ENCODE results near the gene HDAC4. TPM values are rescaled to one million over a fixed set of nuclear protein-coding genes. Genes with fewer than 3 reads are reported as not detected.

The HDAC4 gene
- total and polyA plus RNA-seq, 2 donors (not counting 1 experiment from before 2014, with no cell fraction given), result 13.5 to 46.0 TPM

DNA sequence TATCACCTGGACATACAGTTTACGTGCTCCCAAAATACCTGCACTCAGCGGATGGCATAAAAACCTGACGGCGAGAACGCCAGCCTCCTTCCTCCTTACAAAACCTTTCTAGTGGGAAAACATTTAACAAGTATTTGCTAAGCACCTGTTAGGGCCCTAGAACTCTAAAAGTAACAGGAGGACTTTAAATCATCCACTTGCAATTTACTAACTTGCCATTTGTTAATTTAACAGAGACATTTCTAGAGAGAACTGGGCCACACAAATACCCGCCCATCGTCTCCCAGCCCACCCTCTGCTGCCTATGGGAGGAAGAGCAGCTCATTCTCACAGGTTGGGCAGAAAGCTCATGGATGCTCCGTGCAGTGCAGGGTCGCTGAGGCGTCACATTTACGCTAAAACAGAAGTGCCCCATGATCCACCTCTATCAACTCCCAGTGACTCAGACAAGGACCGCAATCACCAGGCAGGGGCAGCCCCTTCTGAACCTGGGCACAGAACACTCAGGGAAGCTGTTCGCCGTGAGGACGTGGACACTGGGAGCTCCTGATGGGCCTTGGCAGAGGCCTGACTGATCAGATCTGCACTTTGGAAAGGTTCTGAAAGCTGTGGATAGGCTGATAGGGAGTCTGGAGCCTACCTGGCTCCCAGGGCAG, 106.9 kb downstream of the HDAC4 start:
- H3K4me2 ChIP-seq (replicated peaks; ENCODE audit: low read depth, low read length, poor library complexity, severe bottlenecking), result peak overlapping the region; percentile 4
- Mint-ChIP-seq H3K4me3 (peak overlapping the region; percentile 48), H3K27me3 (peaks cover 3% of the 10 kb centered on the region), H3K9me3 (ENCODE audit: insufficient read depth) (no peaks in the 10 kb centered on the region), H3K4me1 (peaks cover 67% of the 10 kb centered on the region), H3K27ac (no peak overlapping the region)
- no peaks in the 10 kb centered on the region for H3K36me3 ChIP-seq (replicated peaks in 1 of 2; ENCODE audit: control extremely low read depth in 1 of 2, control insufficient read depth in 1 of 2, extremely low read depth in 1 of 2, insufficient read depth in 2 of 2, low read length in 1 of 2)
- H3K9me3 ChIP-seq (ENCODE audit: control extremely low read depth in 1 of 3, control insufficient read depth in 2 of 3, insufficient read depth in 1 of 3, low read length in 2 of 3), result peaks cover 0 to 5% (median 0%) of the 10 kb centered on the region in 3 donors
- H3K4me3 ChIP-seq (ENCODE audit: control extremely low read depth in 1 of 5, extremely low read depth in 1 of 5, insufficient read depth in 1 of 5, low read depth in 2 of 5, low read length in 4 of 5), result no peak overlapping the region
- H3K27ac ChIP-seq (ENCODE audit: low read length in 2 of 2), result no peak overlapping the region
- peaks cover 38% of the 10 kb centered on the region for H4K20me1 ChIP-seq (ENCODE audit: control insufficient read depth, insufficient read depth, low read length, poor library complexity, severe bottlenecking)
- H3K9ac ChIP-seq (ENCODE audit: low read length), result no peak overlapping the region
- 79% methylated on average over 14 of the region's 15 CpGs for WGBS (ENCODE audit: insufficient coverage)
- no peak overlapping the region for H2AFZ ChIP-seq (ENCODE audit: insufficient read depth, low read depth, low read length, poor library complexity, severe bottlenecking)
- POLR2A ChIA-PET, result no interaction called here
- ATAC-seq (ENCODE audit: low read depth) (peak; percentile 73), DNase-seq (peak; percentile 70)
- CTCF ChIA-PET, result interaction anchor here (0.8 to 1.3 kb wide), 2 partner anchors 88 to 106 kb away, joined by 3 to 4 read pairs; no protein-coding TSS in a partner anchor
- H3K79me2 ChIP-seq (ENCODE audit: control insufficient read depth, insufficient read depth, low read length), result peaks cover 27% of the 10 kb centered on the region
- peaks cover 29 to 54% of the 10 kb centered on the region in 2 donors for H3K4me1 ChIP-seq (ENCODE audit: control insufficient read depth in 2 of 2, insufficient read depth in 2 of 2, low read length in 2 of 2)
- TF ChIP-seq, protein P1, sequence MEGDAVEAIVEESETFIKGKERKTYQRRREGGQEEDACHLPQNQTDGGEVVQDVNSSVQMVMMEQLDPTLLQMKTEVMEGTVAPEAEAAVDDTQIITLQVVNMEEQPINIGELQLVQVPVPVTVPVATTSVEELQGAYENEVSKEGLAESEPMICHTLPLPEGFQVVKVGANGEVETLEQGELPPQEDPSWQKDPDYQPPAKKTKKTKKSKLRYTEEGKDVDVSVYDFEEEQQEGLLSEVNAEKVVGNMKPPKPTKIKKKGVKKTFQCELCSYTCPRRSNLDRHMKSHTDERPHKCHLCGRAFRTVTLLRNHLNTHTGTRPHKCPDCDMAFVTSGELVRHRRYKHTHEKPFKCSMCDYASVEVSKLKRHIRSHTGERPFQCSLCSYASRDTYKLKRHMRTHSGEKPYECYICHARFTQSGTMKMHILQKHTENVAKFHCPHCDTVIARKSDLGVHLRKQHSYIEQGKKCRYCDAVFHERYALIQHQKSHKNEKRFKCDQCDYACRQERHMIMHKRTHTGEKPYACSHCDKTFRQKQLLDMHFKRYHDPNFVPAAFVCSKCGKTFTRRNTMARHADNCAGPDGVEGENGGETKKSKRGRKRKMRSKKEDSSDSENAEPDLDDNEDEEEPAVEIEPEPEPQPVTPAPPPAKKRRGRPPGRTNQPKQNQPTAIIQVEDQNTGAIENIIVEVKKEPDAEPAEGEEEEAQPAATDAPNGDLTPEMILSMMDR (IDR thresholded peaks at IDR 0.05), result no peak
- TF ChIP-seq EZH2 (IDR thresholded peaks at IDR 0.05; ENCODE audit: borderline replicate concordance, insufficient read depth, low read depth, low read length, poor library complexity, severe bottlenecking), result no peak
- H3K27me3 ChIP-seq (replicated peaks in 1 of 4; ENCODE audit: control extremely low read depth in 1 of 4, control insufficient read depth in 3 of 4, insufficient read depth in 4 of 4, low read length in 3 of 4), result peaks cover 0 to 8% (median 0%) of the 10 kb centered on the region in 4 experiments
- intact Hi-C loops (cut with micrococcal nuclease), result loop anchor here (5.0 kb wide), 1 partner anchor 88 kb away; no protein-coding TSS in a partner anchor
